Gastroesophageal sphincter (tissue), 3 donors: ENCODE measurements around the gene SYNE1.

Experiments
- POLR2AphosphoS5 ChIP-seq: sonication (generic); formaldehyde crosslinking; IDR thresholded peaks from one replicate; pipeline ENCODE4 v1.6.1; 2017; ENCODE audit warnings: antibody characterized with exemption
- TF ChIP-seq, protein P1 (sequence below), 4 experiments: fragments of 200-600 bp in 2 of 4; fragments of 450-650 bp in 2 of 4; sonication (generic) in 1 of 4; IDR thresholded peaks; one replicate each; pipeline ENCODE4 v1.5.1; 2017 to 2019; ENCODE audit warnings: antibody characterized with exemption in 4 of 4, mild to moderate bottlenecking in 2 of 4, moderate library complexity in 2 of 4

- TF ChIP-seq, protein P1, sequence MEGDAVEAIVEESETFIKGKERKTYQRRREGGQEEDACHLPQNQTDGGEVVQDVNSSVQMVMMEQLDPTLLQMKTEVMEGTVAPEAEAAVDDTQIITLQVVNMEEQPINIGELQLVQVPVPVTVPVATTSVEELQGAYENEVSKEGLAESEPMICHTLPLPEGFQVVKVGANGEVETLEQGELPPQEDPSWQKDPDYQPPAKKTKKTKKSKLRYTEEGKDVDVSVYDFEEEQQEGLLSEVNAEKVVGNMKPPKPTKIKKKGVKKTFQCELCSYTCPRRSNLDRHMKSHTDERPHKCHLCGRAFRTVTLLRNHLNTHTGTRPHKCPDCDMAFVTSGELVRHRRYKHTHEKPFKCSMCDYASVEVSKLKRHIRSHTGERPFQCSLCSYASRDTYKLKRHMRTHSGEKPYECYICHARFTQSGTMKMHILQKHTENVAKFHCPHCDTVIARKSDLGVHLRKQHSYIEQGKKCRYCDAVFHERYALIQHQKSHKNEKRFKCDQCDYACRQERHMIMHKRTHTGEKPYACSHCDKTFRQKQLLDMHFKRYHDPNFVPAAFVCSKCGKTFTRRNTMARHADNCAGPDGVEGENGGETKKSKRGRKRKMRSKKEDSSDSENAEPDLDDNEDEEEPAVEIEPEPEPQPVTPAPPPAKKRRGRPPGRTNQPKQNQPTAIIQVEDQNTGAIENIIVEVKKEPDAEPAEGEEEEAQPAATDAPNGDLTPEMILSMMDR (IDR thresholded peaks at IDR 0.05) = no peak
- no peak for TF ChIP-seq POLR2AphosphoS5
Observed at GRCh38 chr6:152161501-152161900, 475.7 kb downstream of the SYNE1 start.
